ENCODE data around the gene EIF4H.

DNA sequence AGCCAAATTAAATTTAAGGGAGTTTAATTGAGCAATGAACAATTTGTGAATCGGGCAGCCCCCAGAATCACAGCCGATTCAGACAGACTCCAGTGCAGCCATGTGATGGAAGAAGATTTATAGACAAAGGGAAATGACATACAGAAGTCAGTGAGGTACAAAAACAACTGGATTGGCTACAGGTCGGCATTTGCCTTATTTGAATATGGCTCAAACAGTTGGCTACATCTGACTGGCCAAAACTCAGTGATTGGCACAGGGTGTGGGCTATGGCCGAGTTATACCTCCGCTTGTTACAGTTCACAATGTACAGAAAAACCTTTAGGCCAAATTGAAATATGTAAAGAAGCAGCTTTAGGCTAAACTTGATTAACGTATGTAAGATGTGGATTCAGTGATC is 30.8 kb upstream of the EIF4H start:
- TF ChIP-seq EZH2 (IDR thresholded peaks at IDR 0.05; ENCODE audit: insufficient read depth, poor library complexity, severe bottlenecking), result no peak
- no peak for TF ChIP-seq EZH2phosphoT487 (IDR thresholded peaks at IDR 0.05; ENCODE audit: insufficient read depth, low read depth)
